GM04504 (cell line): ENCODE measurements around the gene ASCC3.
"Not testable (repeated sequence)": the region's sequence is repeated elsewhere in the genome, so short reads cannot be mapped to it uniquely, and the experiment has no call there.

ENCODE experiments used
- DNase-seq: peaks from one replicate; pipeline ENCODE4 v3.0.0-alpha.2; 2012; ENCODE audit warnings: low read depth

ASCC3 gene

GRCh38 chr6:100663219-100663863 lies 217.8 kb downstream of the ASCC3 start:
- peak; percentile 35 for DNase-seq

GRCh38 chr6:100662264-100662663 lies 218.9 kb downstream of the ASCC3 start:
- DNase-seq, result no peak

GRCh38 chr6:100658486-100658885 lies 222.6 kb downstream of the ASCC3 start:
- DNase-seq, result no peak

- no peak for DNase-seq
These were observed 223.3 kb downstream of the ASCC3 start for GRCh38 chr6:100657678-100658330.

- DNase-seq, result not testable (repeated sequence)
These were observed 240.0 kb downstream of the ASCC3 start for GRCh38 chr6:100641147-100641546.

GRCh38 chr6:100633096-100633777 lies 247.9 kb downstream of the ASCC3 start:
- DNase-seq, result peak; percentile 65

- DNase-seq, result no peak
These were observed 250.6 kb downstream of the ASCC3 start for GRCh38 chr6:100630536-100630935.

GRCh38 chr6:100627911-100628758 lies 253.0 kb downstream of the ASCC3 start:
- no peak for DNase-seq

GRCh38 chr6:100626721-100627120 lies 254.4 kb downstream of the ASCC3 start:
- DNase-seq, result no peak

- DNase-seq, result no peak
These were observed 258.0 kb downstream of the ASCC3 start for GRCh38 chr6:100622907-100623692.

- peak; percentile 55 for DNase-seq
These were observed 260.9 kb downstream of the ASCC3 start for GRCh38 chr6:100620085-100620840.

GRCh38 chr6:100618351-100618671 lies 262.8 kb downstream of the ASCC3 start:
- DNase-seq, result no peak

- peak; percentile 34 for DNase-seq
These were observed 263.3 kb downstream of the ASCC3 start for GRCh38 chr6:100617633-100618350.

- no peak for DNase-seq
These were observed 266.2 kb downstream of the ASCC3 start for GRCh38 chr6:100614933-100615332.

- DNase-seq, result no peak
These were observed 266.7 kb downstream of the ASCC3 start for GRCh38 chr6:100614386-100614785.

GRCh38 chr6:100613656-100614055 lies 267.5 kb downstream of the ASCC3 start:
- no peak for DNase-seq

- DNase-seq, result peak; percentile 47
These were observed 269.0 kb downstream of the ASCC3 start for GRCh38 chr6:100612094-100612493.

- DNase-seq, result no peak
These were observed 281.9 kb downstream of the ASCC3 start for GRCh38 chr6:100599088-100599770.

- no peak for DNase-seq
These were observed 285.7 kb downstream of the ASCC3 start for GRCh38 chr6:100595456-100595855.

- DNase-seq, result no peak
These were observed 287.6 kb downstream of the ASCC3 start for GRCh38 chr6:100593522-100593921.
